HL-60/S4 treated with phorbol 12-myristate 13-acetate at 8.2 ng/mL for 4 days and 3 days (cell line): ENCODE results near the gene PPP3CB.

Experiments used
- in situ Hi-C: fragments of 300-500 bp; cut with MboI; formaldehyde crosslinking; loops from 2 replicates; pipeline ENCODE4 v1.15.0; 2022; ENCODE audit warnings: low sequenced_read_pairs

Gene PPP3CB

DNA sequence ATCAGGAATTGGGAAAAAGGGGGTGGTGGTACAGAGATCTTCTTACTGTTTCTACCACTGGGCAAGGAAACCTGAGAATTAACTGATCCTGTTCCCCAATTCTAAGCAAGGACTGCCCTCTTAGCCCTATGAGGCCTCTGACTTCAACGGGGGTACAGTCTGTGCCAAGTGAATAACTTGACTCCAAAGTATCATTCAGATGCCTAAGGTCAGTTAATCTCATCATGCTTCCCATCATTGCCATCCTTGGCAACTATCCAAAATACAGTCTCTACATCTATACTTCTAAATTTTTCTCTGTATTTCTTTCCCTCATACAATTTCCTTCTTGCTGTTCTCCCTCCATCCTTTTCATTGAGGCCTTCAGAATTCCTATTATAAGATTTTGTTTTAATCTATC is 10.5 kb downstream of the PPP3CB start:
- in situ Hi-C loops, result no loop called here

- in situ Hi-C loops, result no loop called here
These were observed 15.7 kb downstream of the PPP3CB start for GRCh38 chr10:73480158-73480557.

- in situ Hi-C loops, result no loop called here
These were observed 17.2 kb downstream of the PPP3CB start for GRCh38 chr10:73478636-73479035.

- in situ Hi-C loops, result no loop called here
These were observed 24.6 kb downstream of the PPP3CB start for GRCh38 chr10:73471226-73471625.

DNA sequence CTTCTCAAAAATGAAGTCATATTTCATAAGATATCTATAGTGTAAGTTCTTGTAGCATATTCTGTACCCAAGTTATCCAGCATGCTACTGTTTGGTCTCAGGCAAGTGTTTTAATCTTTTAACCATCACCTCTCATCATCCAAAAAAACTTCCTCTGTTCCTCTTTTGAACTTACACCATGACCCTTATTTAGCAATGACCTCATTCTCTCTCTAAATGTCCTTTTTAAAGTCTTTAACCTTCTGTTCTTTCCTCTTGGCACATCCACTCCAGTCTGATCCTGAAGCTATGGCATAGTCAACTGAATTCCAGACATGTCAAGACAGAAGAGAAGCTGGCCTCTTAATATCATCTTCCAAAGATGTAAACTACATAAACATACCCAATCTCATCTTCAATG is 26.2 kb downstream of the PPP3CB start:
- in situ Hi-C loops, result no loop called here

DNA sequence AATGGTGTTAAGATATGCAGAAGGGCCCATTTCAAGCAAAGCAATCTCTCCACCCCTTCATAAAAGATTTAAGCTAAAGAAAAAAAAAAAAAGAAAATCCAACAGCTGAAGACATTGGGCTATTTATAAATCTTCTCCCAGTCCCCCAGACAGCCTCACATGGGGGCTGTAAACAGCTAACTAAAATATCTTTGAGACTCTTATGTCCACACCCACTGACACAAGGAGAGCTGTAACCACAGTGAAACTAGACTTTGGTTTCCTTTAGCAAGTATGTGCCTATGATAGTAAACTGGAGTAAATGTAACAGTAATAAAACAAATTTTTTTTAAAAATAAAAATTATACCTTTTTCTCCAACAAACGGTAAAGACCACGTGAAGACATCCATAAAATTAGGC is 28.6 kb downstream of the PPP3CB start:
- in situ Hi-C loops, result no loop called here

DNA sequence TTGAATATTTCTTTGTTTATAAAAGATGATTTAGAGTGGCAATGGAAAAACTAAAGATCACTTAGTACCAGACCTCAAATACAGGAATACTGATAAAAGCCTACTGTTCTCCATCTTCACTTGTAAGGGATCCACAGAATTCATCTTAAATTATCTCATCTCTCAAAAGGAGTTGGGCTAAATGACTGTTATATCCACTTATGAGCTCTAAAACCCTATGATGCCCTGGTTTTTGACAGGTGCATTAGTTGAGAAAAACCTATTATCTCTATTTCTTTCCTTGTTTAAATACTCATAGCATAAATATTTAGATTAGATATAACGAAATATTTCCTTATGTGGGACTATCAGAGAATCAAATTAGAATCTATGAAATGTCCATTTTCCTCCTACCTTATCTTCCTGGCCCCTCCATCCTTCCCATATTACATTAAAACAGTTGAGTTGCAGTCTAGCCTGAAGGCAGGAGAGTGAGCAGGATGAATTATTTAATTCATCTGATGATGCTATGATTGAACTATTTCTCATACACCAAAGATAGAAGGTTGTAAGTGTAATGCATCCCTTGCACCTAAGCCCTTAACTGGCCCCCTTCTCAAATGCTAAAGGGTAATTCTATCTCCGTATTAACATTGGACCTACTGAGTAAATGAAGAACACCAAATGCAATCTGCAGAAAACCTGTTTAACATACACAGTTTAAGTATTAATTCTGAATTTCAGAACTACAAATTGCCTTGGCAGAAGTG is 29.7 kb downstream of the PPP3CB start:
- in situ Hi-C loops, result no loop called here

- in situ Hi-C loops, result no loop called here
These were observed 34.9 kb downstream of the PPP3CB start for GRCh38 chr10:73460897-73461296.

DNA sequence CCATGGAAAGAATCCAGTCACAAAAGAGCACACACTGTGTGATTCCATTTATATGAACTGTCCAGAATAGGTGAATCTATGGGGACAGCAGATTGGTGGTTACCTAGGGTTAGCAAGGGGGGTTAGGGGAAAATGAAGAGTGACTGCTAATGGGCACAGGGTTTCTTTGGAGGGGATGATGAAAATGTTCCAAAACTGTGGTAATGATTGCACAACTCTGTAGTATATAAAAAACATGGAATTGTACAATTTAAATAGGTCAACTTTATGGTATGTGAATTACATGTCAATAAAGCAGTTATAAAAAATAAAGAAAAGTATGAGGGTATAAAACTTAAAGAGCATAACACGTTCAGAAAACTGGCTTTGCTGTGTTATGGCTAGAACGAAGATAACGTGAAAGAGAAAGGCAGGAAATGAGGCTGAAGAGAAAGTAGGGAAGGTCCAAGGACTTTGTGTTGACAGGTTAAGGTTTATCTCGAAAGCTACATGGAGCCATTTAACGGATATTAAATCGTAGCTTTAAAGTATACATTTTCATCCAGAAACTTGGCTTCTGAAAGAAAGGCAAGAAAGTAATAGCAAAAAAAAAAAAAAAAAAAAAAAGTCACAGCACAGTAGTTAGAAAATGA is 36.0 kb downstream of the PPP3CB start:
- in situ Hi-C loops, result no loop called here

DNA sequence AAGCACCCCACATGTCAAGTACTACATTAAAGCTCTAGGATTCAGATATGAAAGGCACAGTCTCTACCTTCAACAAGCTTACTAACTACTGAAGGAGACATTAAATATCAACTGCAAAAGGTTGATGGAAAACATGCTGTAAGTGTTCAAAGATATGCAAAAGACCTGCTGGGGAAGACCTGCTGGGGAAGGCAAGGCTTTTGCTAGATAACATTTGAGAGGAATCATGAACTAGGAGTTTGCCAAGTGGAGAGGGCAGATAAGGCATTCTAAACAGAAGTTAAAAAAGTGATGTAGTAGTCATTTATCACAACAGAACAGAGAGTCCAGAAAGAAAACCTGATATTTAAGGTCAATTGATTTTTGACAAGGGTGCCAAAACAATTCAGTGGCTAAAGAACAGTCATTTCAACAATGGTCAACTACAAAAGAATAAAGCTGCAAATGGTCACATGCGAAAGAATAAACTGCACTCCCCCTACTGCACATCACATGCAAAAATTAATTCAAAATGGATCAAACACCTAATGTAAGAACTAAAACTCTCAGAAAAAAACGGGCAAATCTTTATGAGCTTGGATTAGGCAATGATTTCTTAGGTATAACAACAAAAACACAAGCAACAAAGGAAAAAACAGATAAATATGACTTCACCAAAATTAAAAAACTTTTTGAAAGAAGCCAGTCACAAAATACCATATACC is 39.5 kb downstream of the PPP3CB start:
- in situ Hi-C loops, result no loop called here

- in situ Hi-C loops, result no loop called here
These were observed 46.7 kb downstream of the PPP3CB start for GRCh38 chr10:73449113-73449512.

DNA sequence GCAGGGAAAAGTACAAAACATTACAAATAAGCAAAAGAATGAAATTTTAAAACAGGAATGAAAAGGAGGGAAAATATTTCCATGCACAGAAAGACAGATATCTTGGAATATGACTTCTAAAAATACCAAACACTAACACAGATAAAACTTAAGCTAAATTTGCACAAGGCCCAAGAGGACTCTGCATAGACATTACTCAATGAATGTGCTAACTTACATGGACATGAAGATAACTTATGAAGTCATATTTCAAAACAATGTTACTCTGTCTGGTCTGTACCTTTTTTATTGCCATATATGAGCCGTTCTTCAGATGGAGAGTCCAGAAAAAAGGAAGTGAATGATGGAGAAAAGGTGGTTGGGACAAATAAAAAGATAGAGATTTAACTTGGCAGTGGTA is 47.4 kb downstream of the PPP3CB start:
- in situ Hi-C loops, result no loop called here

DNA sequence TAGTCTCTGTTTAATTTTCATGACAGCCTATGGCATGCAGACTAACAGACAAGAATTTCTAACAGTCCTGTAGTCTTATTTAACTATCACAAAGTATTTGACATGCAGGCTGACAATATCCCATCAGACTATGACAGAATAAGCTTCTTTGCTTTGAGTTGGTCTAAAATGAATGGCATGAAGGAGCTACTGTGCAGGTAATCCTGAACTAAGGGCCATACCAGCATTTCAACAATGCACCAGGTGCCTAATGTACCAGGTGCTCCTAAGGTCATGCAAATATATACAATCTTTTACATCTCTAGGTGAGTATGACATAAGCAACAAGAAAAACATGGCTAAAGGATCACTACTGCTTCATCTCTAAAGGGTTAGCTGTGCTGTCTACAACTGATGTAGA is 48.9 kb downstream of the PPP3CB start:
- in situ Hi-C loops, result no loop called here

- in situ Hi-C loops, result no loop called here
These were observed 51.4 kb downstream of the PPP3CB start for GRCh38 chr10:73444457-73444856.

GRCh38 chr10:73439605-73440312 is 56.1 kb downstream of the PPP3CB start:
- in situ Hi-C loops, result no loop called here

- in situ Hi-C loops, result no loop called here
These were observed 56.8 kb downstream of the PPP3CB start for GRCh38 chr10:73439055-73439454.

DNA sequence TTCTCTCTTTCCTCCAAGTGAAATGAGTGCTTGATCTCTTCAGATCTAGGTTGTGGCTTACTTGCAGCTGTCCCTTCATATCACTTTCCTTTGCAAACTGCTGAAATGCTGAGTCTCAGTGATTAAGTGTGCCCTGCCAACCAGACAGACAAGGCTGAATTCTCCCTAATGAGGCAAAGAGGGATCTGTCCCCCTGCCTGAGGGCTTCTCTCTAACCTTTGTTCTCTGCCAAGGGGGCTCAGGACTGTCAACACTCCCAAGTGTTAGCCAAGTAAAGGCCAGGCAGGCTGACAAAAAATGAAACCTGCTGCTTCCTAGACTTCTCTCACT is 62.3 kb downstream of the PPP3CB start, which contains the start of gene MSS51:
MSS51 (minus strand) TSS at position 24 of the 330 bp plus-strand sequence. CDS start 5,277 bp downstream, outside the sequence.
- in situ Hi-C loops, result no loop called here

DNA sequence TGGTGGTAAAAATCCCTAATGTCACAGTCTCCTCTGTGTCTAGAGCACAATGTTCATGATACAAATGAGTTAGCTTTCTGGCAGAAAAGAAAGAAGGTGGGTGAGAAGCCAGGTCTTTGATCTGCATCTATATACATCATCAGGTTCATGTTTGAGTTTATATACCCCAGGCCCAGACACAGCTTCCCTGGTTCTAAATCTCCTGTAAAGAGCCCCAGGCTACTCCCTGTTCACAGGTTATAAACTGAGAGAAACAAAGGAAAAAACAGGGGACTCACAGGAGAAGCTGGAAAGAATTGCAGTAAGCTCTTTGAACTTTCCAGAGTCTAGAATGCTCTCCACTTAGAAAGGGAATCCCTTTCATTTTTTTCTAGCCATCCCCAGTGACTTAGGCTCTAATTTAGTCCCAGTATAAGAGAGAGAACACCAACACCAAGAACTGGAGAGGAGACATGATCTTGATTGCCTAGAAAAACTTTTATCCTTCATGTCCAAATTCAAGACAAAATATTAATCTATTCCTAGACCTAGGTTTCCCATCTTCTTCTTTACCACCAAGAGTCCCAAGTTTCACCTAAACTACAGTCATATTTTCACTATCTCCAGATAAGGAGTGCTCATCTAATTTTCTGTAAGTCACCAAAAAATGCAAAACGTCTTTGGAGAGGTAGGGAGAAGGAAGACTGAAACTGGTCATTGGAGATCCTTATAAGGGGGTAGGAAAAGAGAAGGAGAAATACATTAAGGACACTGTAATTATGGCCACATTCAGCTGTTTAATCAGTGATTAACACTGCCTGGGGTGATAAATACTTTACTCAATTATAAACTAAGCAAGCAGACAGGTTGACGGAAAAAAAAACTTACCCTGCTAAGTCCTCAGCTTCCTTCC is 62.9 kb downstream of the PPP3CB start:
- in situ Hi-C loops, result no loop called here

DNA sequence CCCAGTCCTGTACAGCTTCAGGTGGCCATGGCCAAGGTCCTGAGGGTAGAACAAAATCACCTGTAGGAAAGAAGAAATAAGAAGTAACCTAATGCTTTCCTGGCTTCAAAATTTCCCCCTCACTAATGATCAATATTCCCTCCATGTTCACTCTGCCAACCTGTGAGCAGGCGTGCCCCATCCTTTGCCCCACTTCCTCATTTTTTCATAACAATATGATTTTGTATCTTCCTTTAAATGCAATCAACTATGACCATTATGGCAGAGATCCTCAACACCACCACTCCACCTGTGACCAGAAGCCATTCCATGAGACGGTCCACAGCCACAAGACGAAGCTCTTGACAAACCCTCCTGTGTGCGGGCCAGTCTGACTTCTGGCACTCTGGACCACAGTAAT is 69.5 kb downstream of the PPP3CB start:
- in situ Hi-C loops, result no loop called here

- in situ Hi-C loops, result no loop called here
These were observed 71.3 kb downstream of the PPP3CB start for GRCh38 chr10:73424478-73424877.
